Endothelial cell of umbilical vein (primary cell): ENCODE results near the gene PAAF1. TPM values are rescaled to one million over a fixed set of nuclear protein-coding genes. Genes with fewer than 3 reads are reported as not detected.

ENCODE experiments used
- BruUV-seq: library from RNA; stranded (reverse); fragments of 400-500 nt; replicated peaks from 2 replicates; lab custom pipeline; 2021; lab: Mats Ljungman, UMichigan
- CTCF ChIA-PET: fragments of 300-600, 350-600 bp; sonication (Branson Sonifier 250); formaldehyde crosslinking; loops from one replicate; lab custom pipeline; 2021; ENCODE audit warnings: antibody characterized with exemption, inconsistent platforms; lab: Charles Lee
- POLR2A ChIA-PET: fragments of 300-600, 350-600 bp; sonication (Branson Sonifier 250); formaldehyde crosslinking; loops from one replicate; lab custom pipeline; 2021; ENCODE audit warnings: antibody characterized with exemption, inconsistent platforms; lab: Charles Lee
- DNase-seq: peaks from one replicate; pipeline ENCODE4 v3.0.0-alpha.2; 2011; ENCODE audit warnings: low read depth, low spot score
- FAIRE-seq: peaks from 2 replicates; lab custom pipeline; 2011; peaks lifted over from hg19 to GRCh38; lab: Jason Lieb, UNC
- H2AFZ ChIP-seq: 2 replicates; pipeline ENCODE4 v1.6.0; 2012; ENCODE audit warnings: low read depth, low read length, control low read depth, inconsistent platforms
- H3K27ac ChIP-seq: 2 replicates; pipeline ENCODE4 v1.5.1; 2011; ENCODE audit warnings: low read depth, mild to moderate bottlenecking, control low read depth, low read length, moderate library complexity; ENCODE audit not compliant: insufficient read depth
- H3K27me3 ChIP-seq, 2 experiments: 2 replicates each; pipeline versions ENCODE4 v1.6.0 to v1.6.1; 2011; ENCODE audit warnings: low read length in 2 of 2, mixed read lengths in 1 of 2; ENCODE audit not compliant: control insufficient read depth in 2 of 2, insufficient read depth in 2 of 2
- H3K36me3 ChIP-seq, 2 experiments: 2 replicates in 1 of 2; 3 replicates in 1 of 2; pipeline ENCODE4 v1.5.1; 2011; ENCODE audit warnings: low read length in 2 of 2, mild to moderate bottlenecking in 1 of 2, moderate library complexity in 1 of 2; ENCODE audit not compliant: control insufficient read depth in 2 of 2, insufficient read depth in 2 of 2; ENCODE audit errors: extremely low read depth in 1 of 2
- H3K4me1 ChIP-seq: 3 replicates; pipeline ENCODE4 v1.5.1; 2011; ENCODE audit warnings: mild to moderate bottlenecking, low read length; ENCODE audit not compliant: control insufficient read depth, insufficient read depth; ENCODE audit errors: extremely low read depth
- H3K4me2 ChIP-seq: 2 replicates; pipeline ENCODE4 v1.6.1; 2011; ENCODE audit warnings: low read length, control low read depth, mixed read lengths; ENCODE audit not compliant: insufficient read depth
- H3K4me3 ChIP-seq, 3 experiments: fragments of 200-600 bp in 1 of 3; sonication (generic), shearing (Covaris generic) in 1 of 3; replicated peaks in 1 of 3; 2 replicates each; pipeline ENCODE4 v1.5.1; 2011 to 2016; ENCODE audit warnings: control low read depth in 3 of 3, low read length in 3 of 3, mild to moderate bottlenecking in 2 of 3, inconsistent platforms in 1 of 3, low read depth in 1 of 3, moderate library complexity in 1 of 3; ENCODE audit not compliant: insufficient read depth in 1 of 3
- H3K79me2 ChIP-seq: 2 replicates; pipeline ENCODE4 v1.6.0; 2012; ENCODE audit warnings: low read length, inconsistent platforms; ENCODE audit not compliant: control insufficient read depth, insufficient read depth
- H3K9ac ChIP-seq: replicated peaks from 2 replicates; pipeline ENCODE3; 2011; ENCODE audit warnings: low read length, control low read depth; ENCODE audit not compliant: insufficient read depth; ENCODE audit errors: extremely low read depth
- H3K9me1 ChIP-seq: replicated peaks from 3 replicates; pipeline ENCODE4 v1.6.0; 2011; ENCODE audit warnings: mild to moderate bottlenecking, low read length; ENCODE audit not compliant: control insufficient read depth, insufficient read depth; ENCODE audit errors: extremely low read depth
- H3K9me3 ChIP-seq: replicated peaks from 2 replicates; pipeline ENCODE4 v1.5.1; 2012; ENCODE audit warnings: low read length, inconsistent platforms; ENCODE audit not compliant: control insufficient read depth, insufficient read depth
- H4K20me1 ChIP-seq: replicated peaks from 2 replicates; pipeline ENCODE3; 2011; ENCODE audit warnings: mild to moderate bottlenecking, low read length; ENCODE audit not compliant: control insufficient read depth, insufficient read depth; ENCODE audit errors: extremely low read depth
- CTCF ChIP-seq, 2 donors: IDR thresholded peaks; 1 replicate in 1 of 2; 2 replicates in 1 of 2; pipeline ENCODE4 v1.5.1; 2011; ENCODE audit warnings: low read length in 2 of 2, mild to moderate bottlenecking in 2 of 2, moderate library complexity in 2 of 2, control low read depth in 1 of 2, inconsistent platforms in 1 of 2, low read depth in 1 of 2; ENCODE audit not compliant: insufficient read depth in 1 of 2; ENCODE audit errors: extremely low read depth in 1 of 2
- EZH2 ChIP-seq: IDR thresholded peaks from 2 replicates; pipeline ENCODE4 v1.6.1; 2012; ENCODE audit warnings: borderline replicate concordance, low read depth, mild to moderate bottlenecking, moderate library complexity, low read length, inconsistent platforms; ENCODE audit not compliant: severe bottlenecking
- FOS ChIP-seq: IDR thresholded peaks from 2 replicates; pipeline ENCODE4 v1.6.1; 2011; ENCODE audit warnings: mild to moderate bottlenecking, low read length, moderate library complexity, borderline replicate concordance; ENCODE audit not compliant: insufficient read depth
- GATA2 ChIP-seq: IDR thresholded peaks from 2 replicates; pipeline ENCODE4 v1.7.0; 2011; ENCODE audit warnings: low read depth, mild to moderate bottlenecking, moderate library complexity, mixed read lengths, low read length; ENCODE audit not compliant: insufficient read length, insufficient read depth
- JUN ChIP-seq: IDR thresholded peaks from 2 replicates; pipeline ENCODE4 v1.6.1; 2011; ENCODE audit warnings: borderline replicate concordance, low read depth; ENCODE audit not compliant: insufficient read length, insufficient read depth
- MAX ChIP-seq: IDR thresholded peaks from 2 replicates; pipeline ENCODE4 v1.6.1; 2011; ENCODE audit not compliant: insufficient read depth, insufficient read length
- MYC ChIP-seq: IDR thresholded peaks from one replicate; pipeline ENCODE4 v1.6.1; 2011; ENCODE audit warnings: mild to moderate bottlenecking, low read depth, low read length
- POLR2A ChIP-seq: IDR thresholded peaks from 2 replicates; pipeline ENCODE4 v1.6.1; 2012; ENCODE audit warnings: low read depth, mild to moderate bottlenecking, control low read depth, low read length
- POLR2AphosphoS5 ChIP-seq: IDR thresholded peaks from 2 replicates; pipeline ENCODE4 v1.6.1; 2012; ENCODE audit warnings: low read depth, mild to moderate bottlenecking, control low read depth, low read length, moderate library complexity; ENCODE audit not compliant: insufficient read depth
- dilution Hi-C: fragments of 300-500 bp; cut with MboI; formaldehyde crosslinking; loops from one replicate; pipeline ENCODE4 v1.15.0; 2019; ENCODE audit warnings: low sequenced_read_pairs; ENCODE audit not compliant: extremely low pct_ligation_motif_present
- intact Hi-C: fragments of 100-400 bp; cut with micrococcal nuclease; formaldehyde crosslinking; loops from one replicate; pipeline ENCODE4 v1.10.0; 2022
- polyA plus RNA-seq, 4 experiments: library from polyadenylated mRNA; depleted of rRNA in 3 of 4; stranded (reverse) in 3 of 4; unstranded in 1 of 4; fragments of >200 nt; gene quantifications; 2 replicates each; pipeline versions ENCODE4 v1.2.1 to v1.2.3, GENCODE V29; 2011 to 2012; ENCODE audit warnings: missing spikeins in 1 of 4
- total RNA-seq: library from RNA; stranded (reverse); gene quantifications from 2 replicates; pipeline ENCODE4 v1.2.3, GENCODE V29; 2021

PAAF1 gene
- total and polyA plus RNA-seq, 2 donors (not counting 3 experiments of a cell fraction or from before 2014, with no cell fraction given), result 9.8 to 16.1 TPM

GRCh38 chr11:73889019-73889418, 12.2 kb downstream of the PAAF1 start:
- intact Hi-C loops, result no loop called here
- H3K4me1 ChIP-seq, result no peaks in the 10 kb centered on the region
- no peak overlapping the region for H3K27ac ChIP-seq
- no peaks in the 10 kb centered on the region for H3K36me3 ChIP-seq
- no peak overlapping the region for H3K4me3 ChIP-seq
- H3K79me2 ChIP-seq, result no peaks in the 10 kb centered on the region
- no peaks in the 10 kb centered on the region for H4K20me1 ChIP-seq
- TF ChIP-seq POLR2AphosphoS5 (no peak), JUN (no peak), MAX (no peak), FOS (peak; percentile 47), POLR2A (no peak), CTCF (IDR thresholded peaks at IDR 0.05; ENCODE audit: extremely low read depth in 1 of 2, insufficient read depth in 1 of 2, low read depth in 1 of 2, low read length in 2 of 2) (no peak), EZH2 (no peak), GATA2 (peak; percentile 43), MYC (no peak)
- DNase-seq, result peak; percentile 49
- no peak overlapping the region for H3K4me2 ChIP-seq
- H3K9me1 ChIP-seq, result no peaks in the 10 kb centered on the region
- no peaks in the 10 kb centered on the region for H3K9me3 ChIP-seq
- FAIRE-seq, result peak; percentile 69
- ChIA-PET CTCF (interaction anchor here (1.0 to 1.9 kb wide), 2 partner anchors 16 to 43 kb away, joined by 3 to 4 read pairs; no protein-coding TSS in a partner anchor), POLR2A (no interaction called here)
- dilution Hi-C loops, result no loop called here
- H3K27me3 ChIP-seq, result no peaks in the 10 kb centered on the region
- no peak overlapping the region for H2AFZ ChIP-seq
- no peak overlapping the region for H3K9ac ChIP-seq
- no TSS peak for BruUV-seq
